Measurements from ENCODE around the gene CTNNA1. TPM values are rescaled to one million over a fixed set of nuclear protein-coding genes. Genes with fewer than 3 reads are reported as not detected.
"Not testable (repeated sequence)": the region's sequence is repeated elsewhere in the genome, so short reads cannot be mapped to it uniquely, and the experiment has no call there.

Gene CTNNA1
- total RNA-seq, 6 experiments from 2014 or later, result 101 to 192 (median 123) TPM

GRCh38 chr5:138743484-138743883, 9.7 kb upstream of the CTNNA1 start:
- H3K36me3 ChIP-seq, result no peaks in the 10 kb centered on the region
- TF ChIP-seq POLR2A (IDR thresholded peaks at IDR 0.05) (no peak), CTCF (IDR thresholded peaks at IDR 0.05) (no peak)
- DNase-seq (no peak), ATAC-seq (no peak)
- H3K4me1 ChIP-seq, result no peaks in the 10 kb centered on the region
- H3K27me3 ChIP-seq, result no peaks in the 10 kb centered on the region
- WGBS (ENCODE audit: insufficient coverage, low coverage, low lambda C conversion rate, missing lambda C conversion rate), result 80% methylated on average over 4 of the region's 4 CpGs
- no peak overlapping the region for H3K27ac ChIP-seq
- H3K9me3 ChIP-seq, result no peaks in the 10 kb centered on the region
- H3K4me3 ChIP-seq, result no peak overlapping the region
- intact Hi-C loops (cut with DNase I), result no loop called here

GRCh38 chr5:138745268-138745667, 8.0 kb upstream of the CTNNA1 start:
- intact Hi-C loops (cut with DNase I), result no loop called here
- no peak for ATAC-seq
- Histone ChIP-seq H3K36me3 (no peaks in the 10 kb centered on the region), H3K27me3 (no peaks in the 10 kb centered on the region), H3K4me3 (no peak overlapping the region), H3K4me1 (no peaks in the 10 kb centered on the region), H3K27ac (no peak overlapping the region), H3K9me3 (no peaks in the 10 kb centered on the region)
- WGBS (ENCODE audit: insufficient coverage, low coverage, low lambda C conversion rate, missing lambda C conversion rate), result 97% methylated on average over 5 of the region's 6 CpGs
- no peak for DNase-seq
- TF ChIP-seq CTCF (IDR thresholded peaks at IDR 0.05) (no peak), POLR2A (IDR thresholded peaks at IDR 0.05) (no peak)

- H3K9me3 ChIP-seq, result no peaks in the 10 kb centered on the region
- intact Hi-C loops (cut with DNase I), result no loop called here
- H3K36me3 ChIP-seq, result no peaks in the 10 kb centered on the region
- no peaks in the 10 kb centered on the region for H3K27me3 ChIP-seq
- H3K27ac ChIP-seq, result no peak overlapping the region
- H3K4me1 ChIP-seq, result no peaks in the 10 kb centered on the region
- H3K4me3 ChIP-seq, result no peak overlapping the region
- WGBS (ENCODE audit: insufficient coverage, low coverage, low lambda C conversion rate, missing lambda C conversion rate), result 53% methylated on average over 3 of the region's 6 CpGs
- TF ChIP-seq POLR2A (IDR thresholded peaks at IDR 0.05) (no peak), CTCF (IDR thresholded peaks at IDR 0.05) (no peak)
- DNase-seq (no peak), ATAC-seq (no peak)
Measured at GRCh38 chr5:138748630-138749081, 4.6 kb upstream of the CTNNA1 start.

GRCh38 chr5:138751344-138751743, 1.9 kb upstream of the CTNNA1 start:
- H3K27ac ChIP-seq; H3K4me3 ChIP-seq; H3K36me3 ChIP-seq; DNase-seq; H3K4me1 ChIP-seq; H3K9me3 ChIP-seq; intact Hi-C loops (cut with DNase I); ATAC-seq; H3K27me3 ChIP-seq: not testable (repeated sequence)
- WGBS (ENCODE audit: insufficient coverage, low coverage, low lambda C conversion rate, missing lambda C conversion rate), result 100% methylated on average over 1 of the region's 2 CpGs

- H3K4me3 ChIP-seq, result peak overlapping the region; percentile 68 to 93 (median 92)
- intact Hi-C loops (cut with DNase I), result no loop called here
- no peaks in the 10 kb centered on the region for H3K9me3 ChIP-seq
- no peaks in the 10 kb centered on the region for H3K4me1 ChIP-seq
- peak; percentile 21 to 44 (median 36) for ATAC-seq
- TF ChIP-seq CTCF (IDR thresholded peaks at IDR 0.05) (peak; percentile 14 to 26 (median 18)), POLR2A (IDR thresholded peaks at IDR 0.05) (peak; percentile 7)
- H3K27me3 ChIP-seq, result no peaks in the 10 kb centered on the region
- WGBS (ENCODE audit: insufficient coverage, low coverage, low lambda C conversion rate, missing lambda C conversion rate), result 8% methylated on average over 18 of the region's 18 CpGs
- H3K27ac ChIP-seq, result peak overlapping the region; percentile 94 to 100 (median 97)
- no peaks in the 10 kb centered on the region for H3K36me3 ChIP-seq
- DNase-seq, result peak in 2 of 3 donors; percentile 24 to 53
Measured at GRCh38 chr5:138752341-138752950, 779 bp upstream of the CTNNA1 start.

All from right lobe of liver (tissue), 6 donors.